ENCODE data around the gene AP1S3.

AP1S3 gene

GRCh38 chr2:223772363-223772762 is 65.0 kb downstream of the AP1S3 start:
- Mint-ChIP-seq H3K27ac (no peak overlapping the region), H3K27me3 (ENCODE audit: low read depth) (no peaks in the 10 kb centered on the region), H3K4me3 (no peak overlapping the region), H3K4me1 (peaks cover 11% of the 10 kb centered on the region), H3K9me3 (peaks cover 2% of the 10 kb centered on the region), H3K36me3 (ENCODE audit: low read depth) (peaks cover 10% of the 10 kb centered on the region)
- TF ChIP-seq CTCF (IDR thresholded peaks at IDR 0.05; ENCODE audit: unreplicated experiment in 3 of 3): no peak

- peaks cover 14% of the 10 kb centered on the region for H3K36me3 Mint-ChIP-seq (ENCODE audit: low read depth)
- peaks cover 11% of the 10 kb centered on the region for H3K4me1 Mint-ChIP-seq
- H3K27me3 Mint-ChIP-seq (ENCODE audit: low read depth): no peaks in the 10 kb centered on the region
- no peak overlapping the region for H3K4me3 Mint-ChIP-seq
- TF ChIP-seq CTCF (IDR thresholded peaks at IDR 0.05; ENCODE audit: unreplicated experiment in 3 of 3): no peak
- peaks cover 5% of the 10 kb centered on the region for H3K9me3 Mint-ChIP-seq
- peak overlapping the region in 1 of 3 experiments; percentile 20 for H3K27ac Mint-ChIP-seq
These were observed 65.9 kb downstream of the AP1S3 start for GRCh38 chr2:223771475-223771874.

- peaks cover 20% of the 10 kb centered on the region for H3K4me1 Mint-ChIP-seq
- H3K9me3 Mint-ChIP-seq: peaks cover 5% of the 10 kb centered on the region
- H3K27me3 Mint-ChIP-seq (ENCODE audit: low read depth): no peaks in the 10 kb centered on the region
- TF ChIP-seq CTCF (IDR thresholded peaks at IDR 0.05; ENCODE audit: unreplicated experiment in 3 of 3): no peak
- peaks cover 8% of the 10 kb centered on the region for H3K36me3 Mint-ChIP-seq (ENCODE audit: low read depth)
- H3K4me3 Mint-ChIP-seq: no peak overlapping the region
- no peak overlapping the region for H3K27ac Mint-ChIP-seq
These were observed 69.2 kb downstream of the AP1S3 start for GRCh38 chr2:223768179-223768578.

- no peak overlapping the region for H3K27ac Mint-ChIP-seq
- peaks cover 25% of the 10 kb centered on the region for H3K4me1 Mint-ChIP-seq
- H3K36me3 Mint-ChIP-seq (ENCODE audit: low read depth): peaks cover 8% of the 10 kb centered on the region
- no peak for TF ChIP-seq CTCF (IDR thresholded peaks at IDR 0.05; ENCODE audit: unreplicated experiment in 3 of 3)
- no peaks in the 10 kb centered on the region for H3K27me3 Mint-ChIP-seq (ENCODE audit: low read depth)
- H3K4me3 Mint-ChIP-seq: no peak overlapping the region
- peaks cover 5% of the 10 kb centered on the region for H3K9me3 Mint-ChIP-seq
These were observed 70.0 kb downstream of the AP1S3 start for GRCh38 chr2:223767341-223767740.

GRCh38 chr2:223765221-223765785 is 72.1 kb downstream of the AP1S3 start:
- Mint-ChIP-seq H3K36me3 (ENCODE audit: low read depth) (peaks cover 8% of the 10 kb centered on the region), H3K27ac (peak overlapping the region; percentile 3 to 52 (median 27)), H3K9me3 (peaks cover 5% of the 10 kb centered on the region), H3K27me3 (ENCODE audit: low read depth) (no peaks in the 10 kb centered on the region), H3K4me3 (no peak overlapping the region), H3K4me1 (peaks cover 17% of the 10 kb centered on the region)
- TF ChIP-seq CTCF (IDR thresholded peaks at IDR 0.05; ENCODE audit: unreplicated experiment in 3 of 3): no peak

GRCh38 chr2:223764796-223765195 is 72.6 kb downstream of the AP1S3 start:
- H3K27ac Mint-ChIP-seq: peak overlapping the region in 1 of 3 experiments; percentile 3
- peaks cover 17% of the 10 kb centered on the region for H3K4me1 Mint-ChIP-seq
- no peaks in the 10 kb centered on the region for H3K27me3 Mint-ChIP-seq (ENCODE audit: low read depth)
- peaks cover 5% of the 10 kb centered on the region for H3K9me3 Mint-ChIP-seq
- TF ChIP-seq CTCF (IDR thresholded peaks at IDR 0.05; ENCODE audit: unreplicated experiment in 3 of 3): no peak
- no peak overlapping the region for H3K4me3 Mint-ChIP-seq
- H3K36me3 Mint-ChIP-seq (ENCODE audit: low read depth): peaks cover 8% of the 10 kb centered on the region
